22Rv1 (cell line): Measurements from ENCODE around the gene INPP5A.

Experiments
- H3K27ac ChIP-seq: fragments of 450-650 bp; 2 replicates; pipeline ENCODE4 v1.5.1; 2017
- CTCF ChIP-seq: fragments of 450-650 bp; IDR thresholded peaks from 2 replicates; pipeline ENCODE4 v1.5.1; 2017; ENCODE audit warnings: mild to moderate bottlenecking
- ZFX ChIP-seq: fragments of 450-650 bp; IDR thresholded peaks from 2 replicates; pipeline ENCODE4 v1.6.1; 2017; ENCODE audit warnings: antibody characterized with exemption, borderline replicate concordance

Gene INPP5A

GRCh38 chr10:132519382-132520176 lies 18.0 kb upstream of the INPP5A start:
- TF ChIP-seq ZFX (no peak), CTCF (no peak)
- no peak overlapping the region for H3K27ac ChIP-seq

GRCh38 chr10:132520177-132520811 lies 17.3 kb upstream of the INPP5A start:
- H3K27ac ChIP-seq = no peak overlapping the region
- TF ChIP-seq CTCF (no peak), ZFX (no peak)

- H3K27ac ChIP-seq = no peak overlapping the region
- TF ChIP-seq CTCF (no peak), ZFX (no peak)
Measured at GRCh38 chr10:132521041-132521465, 16.5 kb upstream of the INPP5A start.

GRCh38 chr10:132521466-132522102 lies 16.0 kb upstream of the INPP5A start:
- no peak overlapping the region for H3K27ac ChIP-seq
- TF ChIP-seq ZFX (no peak), CTCF (no peak)

GRCh38 chr10:132522521-132523411 lies 14.8 kb upstream of the INPP5A start:
- H3K27ac ChIP-seq = no peak overlapping the region
- TF ChIP-seq CTCF = no peak
- no peak for TF ChIP-seq ZFX

GRCh38 chr10:132523561-132524442 lies 13.8 kb upstream of the INPP5A start:
- TF ChIP-seq CTCF (no peak), ZFX (no peak)
- H3K27ac ChIP-seq = no peak overlapping the region
